HEK293 (cell line): ENCODE data around the gene TNFRSF14.
"Not testable (repeated sequence)": the region's sequence is repeated elsewhere in the genome, so short reads cannot be mapped to it uniquely, and the experiment has no call there.

ENCODE experiments used
- CTCF ChIP-seq: fragments of 450-650 bp; formaldehyde crosslinking; IDR thresholded peaks from 2 replicates; pipeline ENCODE4 v1.5.1; 2016; ENCODE audit warnings: missing biosample characterization, missing genetic modification characterization
- ELK4 ChIP-seq: IDR thresholded peaks from 2 replicates; pipeline ENCODE4 v1.6.1; 2011; ENCODE audit warnings: mild to moderate bottlenecking, low read depth, low read length, borderline replicate concordance
- MEIS1 ChIP-seq: sonication (generic); formaldehyde crosslinking; IDR thresholded peaks from 2 replicates; pipeline ENCODE4 v1.8.1; 2022; ENCODE audit warnings: missing genetic modification reagents, mild to moderate bottlenecking, borderline replicate concordance
- SP2 ChIP-seq: fragments of 450-650 bp; formaldehyde crosslinking; IDR thresholded peaks from 2 replicates; pipeline ENCODE4 v1.5.1; 2016; ENCODE audit warnings: missing biosample characterization, missing genetic modification characterization
- ZBTB1 ChIP-seq: fragments of 450-650 bp; formaldehyde crosslinking; IDR thresholded peaks from 2 replicates; pipeline ENCODE4 v1.5.1; 2016; ENCODE audit warnings: missing biosample characterization, missing genetic modification characterization
- ZNF274 ChIP-seq, 2 experiments: fragments of 200-500 bp in 1 of 2; fragments of 450-650 bp in 1 of 2; sonication (Bioruptor generic) in 1 of 2; formaldehyde crosslinking in 1 of 2; IDR thresholded peaks; 2 replicates each; pipeline versions ENCODE4 v1.5.1 to v1.6.1; 2014 to 2016; ENCODE audit warnings: borderline replicate concordance in 1 of 2, inconsistent platforms in 1 of 2, low read length in 1 of 2, missing biosample characterization in 1 of 2, missing genetic modification characterization in 1 of 2
- ZNF354C ChIP-seq: fragments of 450-650 bp; formaldehyde crosslinking; IDR thresholded peaks from 2 replicates; pipeline ENCODE4 v1.5.1; 2016; ENCODE audit warnings: missing biosample characterization, missing genetic modification characterization, low read depth, borderline replicate concordance
- ZNF391 ChIP-seq: fragments of 450-650 bp; formaldehyde crosslinking; IDR thresholded peaks from 2 replicates; pipeline ENCODE4 v1.5.1; 2016; ENCODE audit warnings: low read depth, missing biosample characterization, missing genetic modification characterization, borderline replicate concordance
- ZNF639 ChIP-seq: fragments of 450-650 bp; formaldehyde crosslinking; IDR thresholded peaks from 2 replicates; pipeline ENCODE4 v1.5.1; 2016; ENCODE audit warnings: missing biosample characterization, missing genetic modification characterization
- ZNF658 ChIP-seq: fragments of 450-650 bp; formaldehyde crosslinking; IDR thresholded peaks from 2 replicates; pipeline ENCODE4; 2016; ENCODE audit warnings: missing biosample characterization, missing genetic modification characterization
- ZNF768 ChIP-seq: fragments of 450-650 bp; formaldehyde crosslinking; IDR thresholded peaks from 2 replicates; pipeline ENCODE4 v1.5.1; 2018; ENCODE audit warnings: missing biosample characterization, mild to moderate bottlenecking, missing genetic modification characterization
- TF ChIP-seq, protein P1 (sequence below): fragments of 450-650 bp; formaldehyde crosslinking; IDR thresholded peaks from 2 replicates; pipeline ENCODE4 v1.5.1; 2017; ENCODE audit warnings: missing biosample characterization, missing genetic modification characterization
- TF ChIP-seq, protein P2 (sequence below): fragments of 450-650 bp; formaldehyde crosslinking; IDR thresholded peaks from 2 replicates; pipeline ENCODE4 v1.5.1; 2016; ENCODE audit warnings: missing biosample characterization, missing genetic modification characterization

- not testable (repeated sequence) for TF ChIP-seq ZNF768 (tag by site-specific recombination); ZNF274 (IDR thresholded peaks at IDR 0.05; ENCODE audit: low read length); ZNF274 (tag by site-specific recombination; IDR thresholded peaks at IDR 0.05; ENCODE audit: borderline replicate concordance); ZNF354C (tag by site-specific recombination); CTCF (tag by site-specific recombination); ZBTB1; ZNF639 (tag by site-specific recombination); ZNF391 (tag by site-specific recombination); MEIS1; ZNF658 (tag by site-specific recombination); SP2; ELK4
- TF ChIP-seq, protein P1, sequence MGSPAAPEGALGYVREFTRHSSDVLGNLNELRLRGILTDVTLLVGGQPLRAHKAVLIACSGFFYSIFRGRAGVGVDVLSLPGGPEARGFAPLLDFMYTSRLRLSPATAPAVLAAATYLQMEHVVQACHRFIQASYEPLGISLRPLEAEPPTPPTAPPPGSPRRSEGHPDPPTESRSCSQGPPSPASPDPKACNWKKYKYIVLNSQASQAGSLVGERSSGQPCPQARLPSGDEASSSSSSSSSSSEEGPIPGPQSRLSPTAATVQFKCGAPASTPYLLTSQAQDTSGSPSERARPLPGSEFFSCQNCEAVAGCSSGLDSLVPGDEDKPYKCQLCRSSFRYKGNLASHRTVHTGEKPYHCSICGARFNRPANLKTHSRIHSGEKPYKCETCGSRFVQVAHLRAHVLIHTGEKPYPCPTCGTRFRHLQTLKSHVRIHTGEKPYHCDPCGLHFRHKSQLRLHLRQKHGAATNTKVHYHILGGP (tag by site-specific recombination), result not testable (repeated sequence)
- TF ChIP-seq, protein P2, sequence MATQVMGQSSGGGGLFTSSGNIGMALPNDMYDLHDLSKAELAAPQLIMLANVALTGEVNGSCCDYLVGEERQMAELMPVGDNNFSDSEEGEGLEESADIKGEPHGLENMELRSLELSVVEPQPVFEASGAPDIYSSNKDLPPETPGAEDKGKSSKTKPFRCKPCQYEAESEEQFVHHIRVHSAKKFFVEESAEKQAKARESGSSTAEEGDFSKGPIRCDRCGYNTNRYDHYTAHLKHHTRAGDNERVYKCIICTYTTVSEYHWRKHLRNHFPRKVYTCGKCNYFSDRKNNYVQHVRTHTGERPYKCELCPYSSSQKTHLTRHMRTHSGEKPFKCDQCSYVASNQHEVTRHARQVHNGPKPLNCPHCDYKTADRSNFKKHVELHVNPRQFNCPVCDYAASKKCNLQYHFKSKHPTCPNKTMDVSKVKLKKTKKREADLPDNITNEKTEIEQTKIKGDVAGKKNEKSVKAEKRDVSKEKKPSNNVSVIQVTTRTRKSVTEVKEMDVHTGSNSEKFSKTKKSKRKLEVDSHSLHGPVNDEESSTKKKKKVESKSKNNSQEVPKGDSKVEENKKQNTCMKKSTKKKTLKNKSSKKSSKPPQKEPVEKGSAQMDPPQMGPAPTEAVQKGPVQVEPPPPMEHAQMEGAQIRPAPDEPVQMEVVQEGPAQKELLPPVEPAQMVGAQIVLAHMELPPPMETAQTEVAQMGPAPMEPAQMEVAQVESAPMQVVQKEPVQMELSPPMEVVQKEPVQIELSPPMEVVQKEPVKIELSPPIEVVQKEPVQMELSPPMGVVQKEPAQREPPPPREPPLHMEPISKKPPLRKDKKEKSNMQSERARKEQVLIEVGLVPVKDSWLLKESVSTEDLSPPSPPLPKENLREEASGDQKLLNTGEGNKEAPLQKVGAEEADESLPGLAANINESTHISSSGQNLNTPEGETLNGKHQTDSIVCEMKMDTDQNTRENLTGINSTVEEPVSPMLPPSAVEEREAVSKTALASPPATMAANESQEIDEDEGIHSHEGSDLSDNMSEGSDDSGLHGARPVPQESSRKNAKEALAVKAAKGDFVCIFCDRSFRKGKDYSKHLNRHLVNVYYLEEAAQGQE (tag by site-specific recombination), result not testable (repeated sequence)
Measured at GRCh38 chr1:2569703-2570102, 13.5 kb downstream of the TNFRSF14 start.
